SIG-M5 treated with dmso at 0.1 percent for 504 hours (cell line): Measurements from ENCODE around the gene REV3L.
"Not testable (repeated sequence)": the region's sequence is repeated elsewhere in the genome, so short reads cannot be mapped to it uniquely, and the experiment has no call there.

Experiments used
- DNase-seq: peaks from one replicate; lab custom pipeline; 2025; ENCODE audit not compliant: unreplicated experiment; lab: John Stamatoyannopoulos, UW

The REV3L gene

DNA sequence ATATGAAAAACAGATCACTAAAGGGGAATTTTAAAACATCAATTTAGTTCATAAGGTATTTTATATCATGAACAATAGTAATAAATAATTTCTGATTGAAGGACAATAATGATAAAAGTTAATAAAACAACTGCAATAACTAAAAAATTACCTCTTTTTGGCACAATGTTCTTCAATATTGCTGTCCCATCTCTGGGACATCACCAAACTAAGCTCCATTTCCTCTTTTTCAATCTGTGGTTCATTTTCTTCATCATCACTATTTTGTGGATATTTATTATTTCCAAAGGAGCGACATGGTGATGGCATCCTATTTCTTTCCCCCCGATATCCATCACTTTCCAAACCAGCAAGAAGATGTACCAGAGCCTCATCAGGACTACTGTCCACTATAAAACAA lies 103.2 kb downstream of the REV3L start:
- no peak for DNase-seq

DNA sequence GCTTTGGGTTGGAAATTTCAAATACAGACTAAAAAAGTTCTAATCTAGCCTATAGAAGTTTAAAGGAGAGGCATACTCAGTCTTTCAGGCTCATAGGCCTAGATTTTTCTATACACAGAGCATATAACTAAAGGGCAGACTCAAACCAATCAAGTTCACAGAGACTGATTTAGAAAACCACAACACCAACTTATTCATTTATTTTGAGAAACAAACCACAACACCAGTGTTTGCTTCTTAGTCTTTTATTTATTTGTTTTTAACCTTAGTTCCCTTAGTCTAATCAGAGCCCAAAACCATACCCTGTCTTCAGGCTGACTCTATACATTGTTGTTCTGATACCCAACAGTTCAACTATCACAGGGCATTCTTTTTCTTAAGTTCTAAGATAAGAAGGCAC lies 103.7 kb downstream of the REV3L start:
- DNase-seq: no peak

GRCh38 chr6:111377558-111378120 lies 105.4 kb downstream of the REV3L start:
- no peak for DNase-seq

GRCh38 chr6:111367393-111368088 lies 115.5 kb downstream of the REV3L start:
- DNase-seq: no peak

- DNase-seq: no peak
Observed at GRCh38 chr6:111361648-111362047, 121.4 kb downstream of the REV3L start.

DNA sequence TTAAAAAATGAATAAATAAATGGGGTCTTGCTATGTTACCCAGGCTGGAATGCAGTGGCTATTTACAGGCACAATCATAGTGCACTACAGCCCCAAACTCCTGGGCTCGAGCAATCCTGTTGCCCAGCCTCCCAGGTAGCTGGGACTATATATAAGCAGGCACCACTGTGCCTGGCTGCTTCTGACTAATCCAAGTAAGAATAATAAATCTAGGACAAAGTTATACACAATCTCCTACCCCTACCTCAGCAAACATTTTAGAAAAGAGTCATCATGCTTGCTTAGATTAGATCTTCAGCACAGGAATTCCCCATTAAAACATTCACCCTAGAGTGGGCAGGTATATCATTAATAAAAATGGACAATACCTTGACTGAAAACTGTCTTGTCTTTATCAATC lies 124.6 kb downstream of the REV3L start:
- DNase-seq: no peak

- no peak for DNase-seq
Observed at GRCh38 chr6:111357705-111358104, 125.3 kb downstream of the REV3L start.

- DNase-seq: no peak
Observed at GRCh38 chr6:111356551-111356950, 126.5 kb downstream of the REV3L start.

- DNase-seq: no peak
Observed at GRCh38 chr6:111354758-111355555, 128.1 kb downstream of the REV3L start.

DNA sequence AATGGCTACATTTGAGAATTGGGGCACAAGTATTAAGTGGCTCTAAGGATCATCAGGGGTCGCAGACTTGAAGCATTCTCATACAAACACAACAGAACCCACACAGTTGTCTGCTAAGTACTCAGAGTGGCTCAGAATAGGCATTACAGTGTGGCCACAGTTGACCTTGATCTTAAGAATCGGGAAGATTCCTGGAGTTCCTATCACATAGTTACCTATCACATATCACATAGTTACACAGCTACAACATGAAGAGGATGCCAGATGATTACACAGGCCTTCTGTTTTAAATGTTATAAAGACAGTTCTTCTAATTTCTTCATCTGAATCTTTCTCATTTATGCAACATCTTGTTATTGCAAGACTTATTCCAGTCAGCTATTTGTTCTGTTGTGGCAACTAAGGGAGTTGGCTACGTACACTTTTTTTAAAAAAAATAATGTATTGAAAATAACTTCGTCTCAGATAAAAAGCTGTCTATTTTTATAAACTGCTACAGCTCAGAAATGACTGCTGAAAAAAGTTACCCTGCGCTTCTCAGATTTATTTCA lies 129.0 kb downstream of the REV3L start:
- DNase-seq: no peak

- DNase-seq: no peak
Observed at GRCh38 chr6:111347589-111347988, 135.4 kb downstream of the REV3L start.

DNA sequence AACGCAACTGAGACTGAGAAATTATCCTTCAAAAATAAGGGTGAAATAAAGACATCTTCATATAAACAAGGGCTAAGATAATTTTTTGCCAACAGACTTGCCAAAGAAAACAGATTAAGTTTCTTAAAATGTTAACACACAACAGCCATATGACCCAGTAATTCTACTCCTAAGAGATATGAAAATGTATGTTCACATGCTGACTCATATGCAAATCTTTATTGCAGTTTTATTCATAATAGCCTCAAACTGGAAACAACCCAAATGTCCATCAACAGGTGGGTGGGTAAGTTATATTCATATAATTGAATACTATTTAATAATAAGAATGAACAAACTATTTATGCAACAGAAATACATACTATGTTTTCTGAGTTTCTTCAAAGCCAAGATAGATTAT lies 140.1 kb downstream of the REV3L start:
- no peak for DNase-seq

GRCh38 chr6:111339294-111339693 lies 143.7 kb downstream of the REV3L start:
- no peak for DNase-seq

- no peak for DNase-seq
Observed at GRCh38 chr6:111338843-111339242, 144.2 kb downstream of the REV3L start.

- DNase-seq: no peak
Observed at GRCh38 chr6:111337829-111338236, 145.2 kb downstream of the REV3L start.

DNA sequence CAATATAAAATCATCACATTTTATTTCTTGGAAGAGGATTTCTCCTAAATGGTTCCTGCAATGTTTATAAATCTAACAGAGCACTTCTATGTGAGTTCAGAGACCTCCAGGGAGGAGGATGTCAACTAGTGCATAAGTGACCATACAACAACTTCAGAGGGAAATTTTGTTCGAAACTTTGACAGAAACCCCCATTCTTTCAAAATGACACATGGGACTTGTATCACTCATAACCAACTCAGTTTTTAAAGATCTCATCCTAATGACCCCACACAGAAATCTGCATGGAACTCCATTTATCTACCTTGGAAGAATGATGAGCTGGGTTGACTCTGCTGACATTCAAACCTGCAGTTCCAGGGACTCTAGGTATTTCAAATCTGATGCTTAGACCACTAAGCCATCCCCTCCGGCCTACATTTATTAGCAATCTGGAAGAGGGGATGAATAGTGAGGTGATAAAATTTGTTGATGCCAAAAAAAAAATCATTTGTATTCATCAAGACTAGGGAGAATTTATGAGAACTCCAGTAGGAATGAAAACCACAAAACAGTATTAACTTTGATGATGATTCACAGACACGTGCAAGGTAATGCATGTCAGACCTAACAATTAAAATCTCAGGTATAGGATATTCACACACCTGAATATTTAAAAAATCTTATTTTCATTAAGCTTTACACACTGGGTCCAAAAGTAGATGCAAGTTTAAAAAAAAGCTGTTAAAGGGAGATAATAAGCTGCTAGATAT lies 153.0 kb downstream of the REV3L start:
- DNase-seq: no peak

GRCh38 chr6:111326563-111326962 lies 156.5 kb downstream of the REV3L start:
- no peak for DNase-seq

DNA sequence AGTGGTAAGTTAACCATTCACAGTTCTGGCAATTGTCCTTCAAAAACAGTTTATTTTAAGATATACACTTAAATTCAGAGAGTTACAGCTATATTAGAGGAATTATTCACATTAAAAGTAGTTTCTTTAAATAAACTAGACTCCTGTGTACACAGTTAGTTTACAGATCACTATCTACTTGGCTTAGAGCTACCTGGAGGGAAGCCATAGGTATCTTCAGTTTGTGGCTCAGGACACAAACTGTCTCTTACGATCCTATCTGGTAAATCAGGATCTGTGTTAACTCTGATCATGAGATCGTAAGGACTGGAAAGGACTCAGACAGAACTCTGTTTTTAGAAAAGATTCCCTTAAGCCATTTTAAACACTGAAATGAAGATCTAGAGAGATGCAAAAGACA lies 160.9 kb downstream of the REV3L start:
- no peak for DNase-seq

GRCh38 chr6:111307950-111308349 lies 175.1 kb downstream of the REV3L start:
- DNase-seq: not testable (repeated sequence)

- DNase-seq: no peak
Observed at GRCh38 chr6:111307275-111307858, 175.7 kb downstream of the REV3L start.
